Natural killer cell (primary cell): ENCODE data around the gene TUBA4A. TPM values are rescaled to one million over a fixed set of nuclear protein-coding genes. Genes with fewer than 3 reads are reported as not detected.
"Not testable (repeated sequence)": the region's sequence is repeated elsewhere in the genome, so short reads cannot be mapped to it uniquely, and the experiment has no call there.

Experiments used
- ATAC-seq, 3 donors: fragments of 150-1000 bp in 2 of 3; fragments of 200-7000 bp in 1 of 3; cut with Tn5 transposase; 1 replicate in 1 of 3; 2 replicates in 2 of 3; pipeline ENCODE4 v1.10.0; 2021; ENCODE audit warnings: mild to moderate bottlenecking in 2 of 3, moderate library complexity in 2 of 3
- DNase-seq, 2 donors: peaks; one replicate each; pipeline versions ENCODE4 v3.0.0 to v3.0.0-alpha.2; 2013 to 2021; ENCODE audit warnings: mixed read lengths in 1 of 2
- H3K27ac ChIP-seq: one replicate; pipeline ENCODE4 v1.5.1; 2013; ENCODE audit warnings: mild to moderate bottlenecking, low read length
- H3K27me3 ChIP-seq: one replicate; pipeline ENCODE4 v1.6.1; 2013; ENCODE audit warnings: low read length; ENCODE audit not compliant: control insufficient read depth, insufficient read depth
- H3K36me3 ChIP-seq: one replicate; pipeline ENCODE4 v1.6.1; 2013; ENCODE audit warnings: low read length; ENCODE audit not compliant: control insufficient read depth, insufficient read depth
- H3K4me1 ChIP-seq: one replicate; pipeline ENCODE4 v1.6.1; 2013; ENCODE audit warnings: low read length; ENCODE audit not compliant: control insufficient read depth, insufficient read depth
- H3K4me3 ChIP-seq: one replicate; pipeline ENCODE4 v1.5.1; 2013; ENCODE audit warnings: low read length
- H3K9me3 ChIP-seq: one replicate; pipeline ENCODE4 v1.6.1; 2013; ENCODE audit warnings: low read length; ENCODE audit not compliant: control insufficient read depth, insufficient read depth
- H3K27ac Mint-ChIP-seq, 2 donors: one replicate each; pipeline ENCODE4 v1.8.0; 2022; ENCODE audit warnings: mild to moderate bottlenecking in 2 of 2, mixed read lengths in 2 of 2, moderate library complexity in 1 of 2
- H3K27me3 Mint-ChIP-seq, 2 donors: one replicate each; pipeline ENCODE4 v1.8.0; 2022; ENCODE audit warnings: low read depth in 2 of 2, mixed read lengths in 2 of 2
- H3K36me3 Mint-ChIP-seq: one replicate; pipeline ENCODE4 v1.8.0; 2022; ENCODE audit warnings: mixed read lengths
- H3K4me1 Mint-ChIP-seq, 2 donors: one replicate each; pipeline ENCODE4 v1.8.0; 2022; ENCODE audit warnings: mixed read lengths in 2 of 2
- H3K4me3 Mint-ChIP-seq: one replicate; pipeline ENCODE4 v1.8.0; 2022; ENCODE audit warnings: mild to moderate bottlenecking, moderate library complexity, mixed read lengths
- H3K9me3 Mint-ChIP-seq, 2 donors: one replicate each; pipeline ENCODE4 v1.8.0; 2022; ENCODE audit warnings: mixed read lengths in 2 of 2
- CTCF ChIP-seq: fragments of 200-600 bp; IDR thresholded peaks from one replicate; pipeline ENCODE4 v1.8.0; 2022; ENCODE audit warnings: antibody characterized with exemption
- WGBS: methylation state at CpG from one replicate; pipeline ENCODE4 v1.1.7; 2013; ENCODE audit warnings: missing lambda C conversion rate; ENCODE audit not compliant: insufficient coverage; 5-methylcytosine and 5-hydroxymethylcytosine counted together
- intact Hi-C: fragments of 100-400 bp; cut with micrococcal nuclease; formaldehyde crosslinking; loops from one replicate; pipeline ENCODE4 v1.14.2; 2022
- total RNA-seq, 4 donors: library from RNA; stranded (reverse); fragments of 120-200 nt in 1 of 4; gene quantifications; one replicate each; pipeline versions ENCODE4 v1.2.3 to v1.2.4, GENCODE V29; 2013 to 2022

The TUBA4A gene
- total RNA-seq, 3 donors from 2014 or later (not counting 1 experiment from before 2014, with no cell fraction given) = 145 to 188 (median 146) TPM

GRCh38 chr2:219266886-219267285 lies 13.2 kb upstream of the TUBA4A start:
- DNase-seq (no peak), ATAC-seq (no peak)
- Mint-ChIP-seq H3K4me3 (no peak overlapping the region), H3K9me3 (no peaks in the 10 kb centered on the region), H3K27me3 (peaks cover 2 to 5% of the 10 kb centered on the region in 2 donors), H3K27ac (no peak overlapping the region), H3K36me3 (no peaks in the 10 kb centered on the region), H3K4me1 (no peaks in the 10 kb centered on the region)
- intact Hi-C loops = no loop called here
- 75% methylated on average over 1 of the region's 1 CpG for WGBS
- no peak for TF ChIP-seq CTCF
- no peak overlapping the region for H3K4me3 ChIP-seq
- H3K9me3 ChIP-seq = no peaks in the 10 kb centered on the region
- H3K36me3 ChIP-seq = no peaks in the 10 kb centered on the region
- no peak overlapping the region for H3K27ac ChIP-seq
- no peaks in the 10 kb centered on the region for H3K27me3 ChIP-seq
- no peaks in the 10 kb centered on the region for H3K4me1 ChIP-seq

GRCh38 chr2:219266232-219266631 lies 12.5 kb upstream of the TUBA4A start:
- ATAC-seq (no peak), DNase-seq (no peak)
- H3K36me3 Mint-ChIP-seq = no peaks in the 10 kb centered on the region
- Histone ChIP-seq H3K9me3 (no peaks in the 10 kb centered on the region), H3K4me1 (no peaks in the 10 kb centered on the region), H3K27me3 (no peaks in the 10 kb centered on the region), H3K36me3 (no peaks in the 10 kb centered on the region), H3K4me3 (no peak overlapping the region), H3K27ac (no peak overlapping the region)
- H3K9me3 Mint-ChIP-seq = no peaks in the 10 kb centered on the region
- no peaks in the 10 kb centered on the region for H3K4me1 Mint-ChIP-seq
- intact Hi-C loops = no loop called here
- no peak overlapping the region for H3K4me3 Mint-ChIP-seq
- no peak for TF ChIP-seq CTCF
- peaks cover 7 to 8% of the 10 kb centered on the region in 2 donors for H3K27me3 Mint-ChIP-seq
- H3K27ac Mint-ChIP-seq = no peak overlapping the region
- WGBS = 86% methylated on average over 5 of the region's 5 CpGs

GRCh38 chr2:219261024-219261855 lies 7.5 kb upstream of the TUBA4A start:
- Histone ChIP-seq H3K9me3 (no peaks in the 10 kb centered on the region), H3K4me3 (no peak overlapping the region), H3K27ac (no peak overlapping the region), H3K27me3 (no peaks in the 10 kb centered on the region), H3K4me1 (no peaks in the 10 kb centered on the region), H3K36me3 (no peaks in the 10 kb centered on the region)
- no peak for DNase-seq
- intact Hi-C loops = no loop called here
- Mint-ChIP-seq H3K27me3 (peaks cover 18 to 26% of the 10 kb centered on the region in 2 donors), H3K4me1 (no peaks in the 10 kb centered on the region), H3K9me3 (no peaks in the 10 kb centered on the region), H3K4me3 (no peak overlapping the region), H3K27ac (no peak overlapping the region), H3K36me3 (no peaks in the 10 kb centered on the region)
- WGBS = 65% methylated on average over 4 of the region's 5 CpGs
- no peak for TF ChIP-seq CTCF
- ATAC-seq = no peak

- not testable (repeated sequence) for H3K27me3 ChIP-seq, H3K4me3 Mint-ChIP-seq, H3K36me3 ChIP-seq, H3K27ac Mint-ChIP-seq, ATAC-seq, H3K4me3 ChIP-seq, H3K9me3 Mint-ChIP-seq, H3K9me3 ChIP-seq, DNase-seq, H3K27ac ChIP-seq, H3K36me3 Mint-ChIP-seq, H3K4me1 Mint-ChIP-seq
- WGBS = 97% methylated on average over 7 of the region's 10 CpGs
- intact Hi-C loops = loop anchor here (5.0 kb wide), 1 partner anchor 692 kb away; the partner anchor contains the start of genes CNOT9 and USP37
- peaks cover 21 to 26% of the 10 kb centered on the region in 2 donors for H3K27me3 Mint-ChIP-seq
- peaks cover 12% of the 10 kb centered on the region for H3K4me1 ChIP-seq
Observed at GRCh38 chr2:219258942-219259341, 5.2 kb upstream of the TUBA4A start.
